Measurements from ENCODE around the gene PLEKHJ1. TPM values are rescaled to one million over a fixed set of nuclear protein-coding genes. Genes with fewer than 3 reads are reported as not detected.

Gene PLEKHJ1
- total and polyA plus RNA-seq, 2 of the 13 experiments (the other 11 are each of a cell fraction or from before 2014, with no cell fraction given) = 70.5 to 130 TPM

- TF ChIP-seq ESRRA (CRISPR knock-in tag; IDR thresholded peaks at IDR 0.05; ENCODE audit: low read depth) (peak; percentile 88), ZNF746 (CRISPR knock-in tag; IDR thresholded peaks at IDR 0.05) (0 out of 2 replicates have a peak, but pooled peaks have one; percentile 46), PHF21A (CRISPR knock-in tag; IDR thresholded peaks at IDR 0.05) (0 out of 2 replicates have a peak, but pooled peaks have one; percentile 60), DRAP1 (CRISPR knock-in tag; IDR thresholded peaks at IDR 0.05) (0 out of 2 replicates have a peak, but pooled peaks have one; percentile 21), ZNF205 (CRISPR knock-in tag; IDR thresholded peaks at IDR 0.05) (0 out of 2 replicates have a peak, but pooled peaks have one; percentile 35), FOXP4 (CRISPR knock-in tag; IDR thresholded peaks at IDR 0.05) (0 out of 2 replicates have a peak, but pooled peaks have one; percentile 17), SPEN (CRISPR knock-in tag; IDR thresholded peaks at IDR 0.05; ENCODE audit: low read depth) (0 out of 2 replicates have a peak, but pooled peaks have one; percentile 23), MED1 (CRISPR knock-in tag; IDR thresholded peaks at IDR 0.05) (peak; percentile 32; the same call in 1 of the 2 replicates), PRPF4 (IDR thresholded peaks at IDR 0.05; ENCODE audit: low read depth, low read length, poor library complexity, severe bottlenecking) (no peak), TFDP2 (CRISPR knock-in tag; IDR thresholded peaks at IDR 0.05) (peak; percentile 37; the same call in 1 of the 2 replicates), ZMYM4 (CRISPR knock-in tag; IDR thresholded peaks at IDR 0.05) (0 out of 2 replicates have a peak, but pooled peaks have one; percentile 33), FOXA3 (CRISPR knock-in tag; IDR thresholded peaks at IDR 0.05) (peak; percentile 45), HOXA3 (CRISPR knock-in tag; IDR thresholded peaks at IDR 0.05) (peak; percentile 61; the same call in 1 of the 2 replicates), ZFP41 (CRISPR knock-in tag; IDR thresholded peaks at IDR 0.05; ENCODE audit: borderline replicate concordance) (no peak), KDM6A (CRISPR knock-in tag; IDR thresholded peaks at IDR 0.05; ENCODE audit: low read depth) (peak; percentile 58; the same call in 1 of the 2 replicates), ELF4 (CRISPR knock-in tag; IDR thresholded peaks at IDR 0.05; ENCODE audit: borderline replicate concordance) (no peak)
- TF ChIP-seq, protein P1, sequence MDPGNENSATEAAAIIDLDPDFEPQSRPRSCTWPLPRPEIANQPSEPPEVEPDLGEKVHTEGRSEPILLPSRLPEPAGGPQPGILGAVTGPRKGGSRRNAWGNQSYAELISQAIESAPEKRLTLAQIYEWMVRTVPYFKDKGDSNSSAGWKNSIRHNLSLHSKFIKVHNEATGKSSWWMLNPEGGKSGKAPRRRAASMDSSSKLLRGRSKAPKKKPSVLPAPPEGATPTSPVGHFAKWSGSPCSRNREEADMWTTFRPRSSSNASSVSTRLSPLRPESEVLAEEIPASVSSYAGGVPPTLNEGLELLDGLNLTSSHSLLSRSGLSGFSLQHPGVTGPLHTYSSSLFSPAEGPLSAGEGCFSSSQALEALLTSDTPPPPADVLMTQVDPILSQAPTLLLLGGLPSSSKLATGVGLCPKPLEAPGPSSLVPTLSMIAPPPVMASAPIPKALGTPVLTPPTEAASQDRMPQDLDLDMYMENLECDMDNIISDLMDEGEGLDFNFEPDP (CRISPR knock-in tag; conservative IDR thresholded peaks at IDR 0.05) = 0 out of 2 replicates have a peak, but pooled peaks have one; percentile 88
These were observed 607 bp downstream of the PLEKHJ1 start (continued) for GRCh38 chr19:2235381-2236063.
